ENCODE results near the gene HSPA5. TPM values are rescaled to one million over a fixed set of nuclear protein-coding genes. Genes with fewer than 3 reads are reported as not detected.

HSPA5 gene
- total RNA-seq, 1 experiment from 2014 or later: 438 TPM

- H3K27ac ChIP-seq (ENCODE audit: low read depth, low read length): peak overlapping the region; percentile 84
- CTCF ChIA-PET: interaction anchor here (1.7 kb wide), 1 partner anchor 18 kb away, joined by 5 read pairs; the partner anchor contains the start of gene GAPVD1
- no TSS peak for BruUV-seq (replicated peaks)
Measured at GRCh38 chr9:125243792-125244260, 2.7 kb upstream of the HSPA5 start.

GRCh38 chr9:125241863-125242739, 958 bp upstream of the HSPA5 start:
- Histone ChIP-seq H3K4me1 (ENCODE audit: control insufficient read depth in 1 of 2, insufficient read depth in 2 of 2, low read length in 2 of 2) (peaks cover 27 to 44% of the 10 kb centered on the region in 2 experiments), H2AFZ (ENCODE audit: low read depth, low read length, poor library complexity, severe bottlenecking) (no peak overlapping the region), H3K9me2 (ENCODE audit: insufficient read depth) (no peaks in the 10 kb centered on the region), H3K4me2 (ENCODE audit: low read length) (peak overlapping the region; percentile 78), H3K4me3 (replicated peaks in 1 of 2; ENCODE audit: low read depth in 1 of 2, low read length in 2 of 2) (peak overlapping the region; percentile 97 to 99), H3K36me3 (ENCODE audit: control insufficient read depth in 1 of 2, insufficient read depth in 2 of 2, low read length in 2 of 2) (peaks cover 31 to 35% of the 10 kb centered on the region in 2 experiments), H3K9me3 (ENCODE audit: control insufficient read depth in 1 of 2, insufficient read depth in 1 of 2, low read depth in 1 of 2, low read length in 2 of 2) (no peaks in the 10 kb centered on the region), H3K27me3 (ENCODE audit: insufficient read depth, low read length) (no peaks in the 10 kb centered on the region), H3K27ac (ENCODE audit: low read depth, low read length) (peak overlapping the region; percentile 84), H3K79me2 (ENCODE audit: insufficient read depth, low read length) (peaks cover 47% of the 10 kb centered on the region), H3K9ac (ENCODE audit: low read length) (peak overlapping the region; percentile 77), H4K20me1 (ENCODE audit: insufficient read depth) (peaks cover 27% of the 10 kb centered on the region)
- TF ChIP-seq MAX (IDR thresholded peaks at IDR 0.05) (no peak), SIN3A (IDR thresholded peaks at IDR 0.05; ENCODE audit: low read depth) (no peak), EZH2 (IDR thresholded peaks at IDR 0.05) (no peak), SP1 (IDR thresholded peaks at IDR 0.05; ENCODE audit: low read depth) (no peak), POLR2A (IDR thresholded peaks at IDR 0.05; ENCODE audit: borderline replicate concordance, extremely low read depth, insufficient read depth, insufficient read length) (no peak), ZBTB33 (IDR thresholded peaks at IDR 0.05; ENCODE audit: extremely low read depth, insufficient replicate concordance, low read length) (no peak), FOSL1 (IDR thresholded peaks at IDR 0.05; ENCODE audit: low read depth) (no peak), EGR1 (IDR thresholded peaks at IDR 0.05; ENCODE audit: low read depth) (no peak), ELF1 (IDR thresholded peaks at IDR 0.05; ENCODE audit: borderline replicate concordance, low read depth) (no peak), EZH2phosphoT487 (IDR thresholded peaks at IDR 0.05; ENCODE audit: borderline replicate concordance) (no peak), CTCF (IDR thresholded peaks at IDR 0.05 in 2 of 3, conservative IDR thresholded peaks at IDR 0.05 in 1 of 3; ENCODE audit: borderline replicate concordance in 1 of 3, insufficient read depth in 1 of 3, low read depth in 2 of 3, low read length in 2 of 3) (no peak)
- ATAC-seq: peak; percentile 23
- RAD21 ChIA-PET (ENCODE audit: low non-redundant PET in 1 of 2, low total read pairs in 2 of 2, uncharacterized antibody in 2 of 2, unreplicated experiment in 2 of 2): no interaction called here
- DNase-seq (ENCODE audit: low read depth, low spot score): no peak
- POLR2A ChIA-PET: interaction anchor here (0.6 to 5.3 kb wide), 36 partner anchors 7 to 1360 kb away, joined by 3 to 54 read pairs (median 5); partner anchors contain the start of genes ARPC5L, GAPVD1, NR6A1 and RABEPK
- CTCF ChIA-PET: no interaction called here
- TSS peak; percentile 93 for BruUV-seq (replicated peaks)
- intact Hi-C loops (cut with micrococcal nuclease): no loop called here

More at GRCh38 chr9:125243792-125244260, 2.7 kb upstream of the HSPA5 start:
- H3K27me3 ChIP-seq (ENCODE audit: insufficient read depth, low read length): no peaks in the 10 kb centered on the region
- H3K4me3 ChIP-seq (replicated peaks in 1 of 2; ENCODE audit: low read depth in 1 of 2, low read length in 2 of 2): peak overlapping the region in 1 of 2 experiments; percentile 99; a peak in 1 of 4 replicates
- H3K36me3 ChIP-seq (ENCODE audit: control insufficient read depth in 1 of 2, insufficient read depth in 2 of 2, low read length in 2 of 2): peaks cover 14 to 17% of the 10 kb centered on the region in 2 experiments
- no peaks in the 10 kb centered on the region for H3K9me3 ChIP-seq (ENCODE audit: control insufficient read depth in 1 of 2, insufficient read depth in 1 of 2, low read depth in 1 of 2, low read length in 2 of 2)
- ChIA-PET RAD21 (ENCODE audit: low non-redundant PET in 1 of 2, low total read pairs in 2 of 2, uncharacterized antibody in 2 of 2, unreplicated experiment in 2 of 2) (no interaction called here), POLR2A (interaction anchor here (0.8 to 5.3 kb wide), 5 partner anchors 8 to 118 kb away, joined by 4 to 54 read pairs (median 6); partner anchors contain the start of gene GAPVD1)
- H3K79me2 ChIP-seq (ENCODE audit: insufficient read depth, low read length): peaks cover 29% of the 10 kb centered on the region
- H3K9me2 ChIP-seq (ENCODE audit: insufficient read depth): no peaks in the 10 kb centered on the region
- TF ChIP-seq SP1 (IDR thresholded peaks at IDR 0.05; ENCODE audit: low read depth) (no peak), JUND (IDR thresholded peaks at IDR 0.05) (no peak), CEBPB (IDR thresholded peaks at IDR 0.05; ENCODE audit: low read depth) (no peak), ZNF274 (IDR thresholded peaks at IDR 0.05; ENCODE audit: low read depth, low read length) (no peak), SRF (IDR thresholded peaks at IDR 0.05; ENCODE audit: low read depth) (no peak), EZH2 (IDR thresholded peaks at IDR 0.05) (no peak), ELF1 (IDR thresholded peaks at IDR 0.05; ENCODE audit: borderline replicate concordance, low read depth) (no peak), POLR2AphosphoS5 (IDR thresholded peaks at IDR 0.05; ENCODE audit: low read depth, low read length) (no peak), YY1 (IDR thresholded peaks at IDR 0.05; ENCODE audit: extremely low read depth, insufficient replicate concordance, low read depth, low read length) (no peak)
- H3K9ac ChIP-seq (ENCODE audit: low read length): peak overlapping the region; percentile 77; the same call in 1 of the 2 replicates
- no peak for DNase-seq (ENCODE audit: low read depth, low spot score)
- no peak for ATAC-seq
- peaks cover 27 to 44% of the 10 kb centered on the region in 2 experiments for H3K4me1 ChIP-seq (ENCODE audit: control insufficient read depth in 1 of 2, insufficient read depth in 2 of 2, low read length in 2 of 2)
- intact Hi-C loops (cut with micrococcal nuclease): no loop called here
- H3K4me2 ChIP-seq (ENCODE audit: low read length): peak overlapping the region; percentile 78
- peaks cover 16% of the 10 kb centered on the region for H4K20me1 ChIP-seq (ENCODE audit: insufficient read depth)
- H2AFZ ChIP-seq (ENCODE audit: low read depth, low read length, poor library complexity, severe bottlenecking): peak overlapping the region; percentile 64
